Fibroblast of skin of abdomen (primary cell): ENCODE data around the gene FARP2.
"Not testable (repeated sequence)": the region's sequence is repeated elsewhere in the genome, so short reads cannot be mapped to it uniquely, and the experiment has no call there.

Experiments
- DNase-seq: peaks from one replicate; pipeline ENCODE4 v3.0.0-alpha.2; 2013

FARP2 gene

GRCh38 chr2:241372361-241372992 is 16.4 kb downstream of the FARP2 start:
- DNase-seq: no peak

- DNase-seq: no peak
These were observed 17.4 kb downstream of the FARP2 start for GRCh38 chr2:241373446-241373845.

- DNase-seq: not testable (repeated sequence)
These were observed 17.8 kb downstream of the FARP2 start for GRCh38 chr2:241373906-241374305.

- DNase-seq: no peak
These were observed 19.2 kb downstream of the FARP2 start for GRCh38 chr2:241375300-241375699.

- no peak for DNase-seq
These were observed 20.7 kb downstream of the FARP2 start for GRCh38 chr2:241376808-241377207.

GRCh38 chr2:241378816-241379215 is 22.7 kb downstream of the FARP2 start:
- DNase-seq: peak; percentile 22

- peak; percentile 61 for DNase-seq
These were observed 23.7 kb downstream of the FARP2 start for GRCh38 chr2:241379481-241380480.

- no peak for DNase-seq
These were observed 25.8 kb downstream of the FARP2 start for GRCh38 chr2:241381872-241382271.

- DNase-seq: not testable (repeated sequence)
These were observed 29.4 kb downstream of the FARP2 start for GRCh38 chr2:241385450-241385849.

GRCh38 chr2:241386519-241386918 is 30.4 kb downstream of the FARP2 start:
- no peak for DNase-seq

GRCh38 chr2:241389697-241390096 is 33.6 kb downstream of the FARP2 start:
- no peak for DNase-seq

GRCh38 chr2:241390301-241391206 is 34.5 kb downstream of the FARP2 start:
- DNase-seq: no peak

- peak; percentile 37 for DNase-seq
These were observed 36.0 kb downstream of the FARP2 start for GRCh38 chr2:241391892-241392665.

GRCh38 chr2:241392753-241393152 is 36.7 kb downstream of the FARP2 start:
- not testable (repeated sequence) for DNase-seq

GRCh38 chr2:241393524-241394196 is 37.6 kb downstream of the FARP2 start:
- no peak for DNase-seq

- not testable (repeated sequence) for DNase-seq
These were observed 40.7 kb downstream of the FARP2 start for GRCh38 chr2:241396809-241397208.

GRCh38 chr2:241399941-241400922 is 44.1 kb downstream of the FARP2 start:
- no peak for DNase-seq

- no peak for DNase-seq
These were observed 52.8 kb downstream of the FARP2 start for GRCh38 chr2:241408849-241409248.

GRCh38 chr2:241410739-241411176 is 54.7 kb downstream of the FARP2 start:
- no peak for DNase-seq

GRCh38 chr2:241412144-241412543 is 56.1 kb downstream of the FARP2 start:
- peak; percentile 89 for DNase-seq
